K562 (cell line): ENCODE measurements around the gene AGPAT4. TPM values are rescaled to one million over a fixed set of nuclear protein-coding genes. Genes with fewer than 3 reads are reported as not detected.
A peak's percentile ranks its signal among the peaks of the same experiment; 100 is the strongest.

Experiments used
- ATAC-seq: fragments of 200-7000 bp; cut with Tn5 transposase; 3 replicates; pipeline ENCODE4 v1.9.1; 2020; ENCODE audit warnings: moderate library complexity
- BruUV-seq: library from RNA; stranded (reverse); fragments of 400-500 nt; replicated peaks from 2 replicates; lab custom pipeline; 2021; lab: Mats Ljungman, UMichigan
- CTCF ChIA-PET: fragments of 300-600 bp; formaldehyde crosslinking; extraction: SDS; loops from one replicate; lab custom pipeline; 2021; ENCODE audit warnings: low intra/inter-chr PET ratio; lab: Yijun Ruan, JAX
- POLR2A ChIA-PET: fragments of 300-600, 350-650 bp; sonication (Branson Sonifier 250); formaldehyde crosslinking; extraction: SDS; loops from one replicate; lab custom pipeline; 2021; ENCODE audit warnings: antibody characterized with exemption, inconsistent platforms; lab: Yijun Ruan, JAX
- DNase-seq, 4 experiments: peaks; one replicate each; pipeline versions ENCODE4 v3.0.0 to v3.0.0-alpha.2; 2011 to 2018; ENCODE audit warnings: low spot score in 3 of 4, mixed read lengths in 3 of 4; ENCODE audit errors: extremely low read depth in 1 of 4
- FAIRE-seq: peaks from 2 replicates; lab custom pipeline; 2011; peaks lifted over from hg19 to GRCh38; lab: Jason Lieb, UNC
- H2AFZ ChIP-seq: 2 replicates; pipeline ENCODE4 v1.6.0; 2011; ENCODE audit warnings: low read depth, low read length, control low read depth, inconsistent platforms
- H3K27ac ChIP-seq: fragments of 200-600 bp; 3 replicates; pipeline ENCODE4 v1.8.0; 2011; ENCODE audit warnings: low read depth, mild to moderate bottlenecking, control low read depth, inconsistent platforms, low read length, moderate library complexity, mixed read lengths; ENCODE audit errors: extremely low read depth
- H3K27me3 ChIP-seq, 2 experiments: fragments of 300-600 bp in 1 of 2; 2 replicates in 1 of 2; 3 replicates in 1 of 2; pipeline versions ENCODE4 v1.6.0 to v1.8.0; 2011; ENCODE audit warnings: inconsistent platforms in 2 of 2, low read length in 2 of 2, mild to moderate bottlenecking in 1 of 2, mixed read lengths in 1 of 2, moderate library complexity in 1 of 2; ENCODE audit not compliant: control insufficient read depth in 2 of 2, insufficient read depth in 2 of 2
- H3K36me3 ChIP-seq: fragments of 300-600 bp; 3 replicates; pipeline ENCODE4 v1.8.0; 2011; ENCODE audit warnings: mild to moderate bottlenecking, low read length, inconsistent platforms; ENCODE audit not compliant: control insufficient read depth, insufficient read depth
- H3K4me1 ChIP-seq, 2 experiments: fragments of 200-600 bp in 1 of 2; replicated peaks in 1 of 2; 2 replicates in 1 of 2; 3 replicates in 1 of 2; pipeline versions ENCODE4 v1.5.1 to v1.8.0; 2011; ENCODE audit warnings: inconsistent platforms in 2 of 2, low read length in 2 of 2, mild to moderate bottlenecking in 1 of 2, mixed read lengths in 1 of 2, moderate library complexity in 1 of 2; ENCODE audit not compliant: control insufficient read depth in 2 of 2, insufficient read depth in 2 of 2
- H3K4me2 ChIP-seq: 2 replicates; pipeline ENCODE4 v1.6.1; 2011; ENCODE audit warnings: low read length, control low read depth, inconsistent platforms, mixed read lengths; ENCODE audit not compliant: insufficient read depth
- H3K4me3 ChIP-seq: fragments of 200-600 bp; sonication (generic), shearing (Covaris generic); 2 replicates; pipeline ENCODE4 v1.5.1; 2016; ENCODE audit warnings: control low read depth, inconsistent platforms
- H3K79me2 ChIP-seq: fragments of 200-600 bp; 3 replicates; pipeline ENCODE4 v1.8.0; 2011; ENCODE audit warnings: low read length, inconsistent platforms; ENCODE audit not compliant: control insufficient read depth, insufficient read depth
- H3K9ac ChIP-seq, 2 experiments: 2 replicates each; pipeline versions ENCODE4 v1.6.0 to v1.6.1; 2011; ENCODE audit warnings: low read depth in 2 of 2, low read length in 2 of 2, control low read depth in 1 of 2, inconsistent platforms in 1 of 2, mild to moderate bottlenecking in 1 of 2, mixed read lengths in 1 of 2; ENCODE audit not compliant: insufficient read depth in 1 of 2
- H3K9me1 ChIP-seq: one replicate; pipeline ENCODE4 v1.6.0; 2011; ENCODE audit warnings: inconsistent platforms, mild to moderate bottlenecking, low read length, moderate library complexity; ENCODE audit not compliant: control insufficient read depth, insufficient read depth
- H3K9me3 ChIP-seq: replicated peaks from 2 replicates; pipeline ENCODE4 v1.5.1; 2011; ENCODE audit warnings: low read depth, low read length, inconsistent platforms; ENCODE audit not compliant: control insufficient read depth, insufficient read depth
- H4K20me1 ChIP-seq: replicated peaks from 2 replicates; pipeline ENCODE4 v1.6.1; 2011; ENCODE audit warnings: low read length, inconsistent platforms, mixed read lengths; ENCODE audit not compliant: control insufficient read depth, insufficient read depth
- CEBPG ChIP-seq, 3 experiments: fragments of 200-800 bp in 1 of 3; sonication (Bioruptor generic) in 1 of 3; sonication (generic) in 1 of 3; formaldehyde crosslinking in 1 of 3; IDR thresholded peaks in 2 of 3; conservative IDR thresholded peaks in 1 of 3; 2 replicates each; pipeline versions ENCODE4 v1.6.1 to v1.8.0; 2016 to 2022; ENCODE audit warnings: missing compliant biosample characterization in 2 of 3, missing genetic modification characterization in 2 of 3, mild to moderate bottlenecking in 1 of 3, missing genetic modification reagents in 1 of 3
- WGBS: fragments of 100-300 bp; shearing (Covaris generic); methylation state at CpG from one replicate; pipeline ENCODE4 v1.1.6; 2016; ENCODE audit warnings: low coverage, mixed read lengths; ENCODE audit not compliant: insufficient coverage; ENCODE audit errors: missing lambda C conversion rate; 5-methylcytosine and 5-hydroxymethylcytosine counted together
- in situ Hi-C: fragments of 300-500 bp; cut with MboI; formaldehyde crosslinking; loops from 4 replicates; pipeline ENCODE4 v1.15.0; 2018; ENCODE audit warnings: inconsistent platforms, mixed read lengths
- intact Hi-C: fragments of 100-400 bp; cut with micrococcal nuclease; formaldehyde crosslinking; loops from 2 replicates; pipeline ENCODE4 v1.14.2; 2022
- polyA plus RNA-seq, 8 experiments: library from polyadenylated mRNA; depleted of rRNA in 4 of 8; stranded (reverse) in 5 of 8; unstranded in 3 of 8; fragments of >200 nt; fragmentation: Nextera tagmentation in 2 of 8; fragmentation: Illumina TruSeq in 1 of 8; extraction: Ambion mirVana in 2 of 8; extraction: Trizol in 1 of 8; gene quantifications; 2 replicates each; pipeline versions ENCODE4 v1.2.1 to v1.2.3, GENCODE V29; 2011 to 2014; ENCODE audit warnings: inconsistent platforms in 1 of 8, missing spikeins in 1 of 8
- total RNA-seq, 7 experiments: library from RNA; depleted of rRNA in 6 of 7; stranded (reverse); fragments of >200 nt in 6 of 7; fragmentation: Illumina TruSeq in 2 of 7; extraction: Trizol in 2 of 7; gene quantifications; 2 replicates each; pipeline versions ENCODE4 v1.2.1 to v1.2.3, GENCODE V29; 2011 to 2021; ENCODE audit warnings: low replicate concordance in 1 of 7
- TF ChIP-seq, protein P1 (sequence below), 2 experiments: fragments of 450-650 bp in 1 of 2; sonication (generic) in 1 of 2; formaldehyde crosslinking in 1 of 2; IDR thresholded peaks in 1 of 2; conservative IDR thresholded peaks in 1 of 2; 2 replicates each; pipeline versions ENCODE4 v1.6.1 to v1.8.1; 2016 to 2023; ENCODE audit warnings: mild to moderate bottlenecking in 2 of 2, moderate library complexity in 2 of 2, inconsistent platforms in 1 of 2, missing genetic modification reagents in 1 of 2
- TF ChIP-seq, protein P2 (sequence below): sonication (generic); formaldehyde crosslinking; IDR thresholded peaks from 2 replicates; pipeline ENCODE4 v1.8.0; 2022; ENCODE audit warnings: mild to moderate bottlenecking, missing genetic modification reagents, borderline replicate concordance

Gene AGPAT4
- total and polyA plus RNA-seq, 9 of the 15 experiments (the other 6 are each of a cell fraction or from before 2014, with no cell fraction given) = 2.2 to 15.0 (median 5.7) TPM

DNA sequence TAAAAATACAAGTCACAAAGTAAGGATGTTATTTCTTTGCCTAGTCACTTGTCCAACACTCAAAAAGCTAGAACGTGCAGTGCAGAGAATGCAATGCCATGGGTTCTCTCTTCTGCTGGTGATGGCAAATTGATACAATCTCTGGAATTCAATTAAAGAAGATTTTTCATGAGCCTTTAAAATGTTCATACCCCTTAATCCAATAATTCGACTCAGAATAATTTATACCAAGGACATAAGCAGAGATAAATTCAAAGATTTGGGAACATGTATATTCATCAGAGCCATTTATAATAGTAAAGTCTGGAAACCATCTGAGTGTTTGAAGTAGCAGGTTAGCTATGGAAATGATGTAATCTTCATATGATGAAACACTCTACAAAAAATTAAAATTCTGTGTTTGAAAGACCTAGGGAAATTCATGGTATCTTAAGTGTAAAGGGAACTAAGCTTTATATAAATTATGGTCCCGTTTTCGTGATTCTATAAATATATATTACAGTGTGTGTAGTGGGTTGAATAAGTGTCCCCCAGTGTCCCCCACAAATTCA lies 2.8 kb upstream of the AGPAT4 start:
- H3K4me1 ChIP-seq = peaks cover 0 to 21% of the 10 kb centered on the region in 2 experiments; a peak in 3 of 5 replicates
- TF ChIP-seq CEBPG (CRISPR knock-in tag; IDR thresholded peaks at IDR 0.05) = no peak
- peak in 1 of 2 experiments; percentile 68; a peak in 2 of 4 replicates for TF ChIP-seq CEBPG (tag; conservative IDR thresholded peaks at IDR 0.05 in 1 of 2, IDR thresholded peaks at IDR 0.05 in 1 of 2)
- TF ChIP-seq, protein P1, sequence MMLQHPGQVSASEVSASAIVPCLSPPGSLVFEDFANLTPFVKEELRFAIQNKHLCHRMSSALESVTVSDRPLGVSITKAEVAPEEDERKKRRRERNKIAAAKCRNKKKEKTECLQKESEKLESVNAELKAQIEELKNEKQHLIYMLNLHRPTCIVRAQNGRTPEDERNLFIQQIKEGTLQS (IDR thresholded peaks at IDR 0.05) = peak; percentile 54
- TF ChIP-seq, protein P1 (CRISPR knock-in tag; conservative IDR thresholded peaks at IDR 0.05) = no peak
- TF ChIP-seq, protein P2, sequence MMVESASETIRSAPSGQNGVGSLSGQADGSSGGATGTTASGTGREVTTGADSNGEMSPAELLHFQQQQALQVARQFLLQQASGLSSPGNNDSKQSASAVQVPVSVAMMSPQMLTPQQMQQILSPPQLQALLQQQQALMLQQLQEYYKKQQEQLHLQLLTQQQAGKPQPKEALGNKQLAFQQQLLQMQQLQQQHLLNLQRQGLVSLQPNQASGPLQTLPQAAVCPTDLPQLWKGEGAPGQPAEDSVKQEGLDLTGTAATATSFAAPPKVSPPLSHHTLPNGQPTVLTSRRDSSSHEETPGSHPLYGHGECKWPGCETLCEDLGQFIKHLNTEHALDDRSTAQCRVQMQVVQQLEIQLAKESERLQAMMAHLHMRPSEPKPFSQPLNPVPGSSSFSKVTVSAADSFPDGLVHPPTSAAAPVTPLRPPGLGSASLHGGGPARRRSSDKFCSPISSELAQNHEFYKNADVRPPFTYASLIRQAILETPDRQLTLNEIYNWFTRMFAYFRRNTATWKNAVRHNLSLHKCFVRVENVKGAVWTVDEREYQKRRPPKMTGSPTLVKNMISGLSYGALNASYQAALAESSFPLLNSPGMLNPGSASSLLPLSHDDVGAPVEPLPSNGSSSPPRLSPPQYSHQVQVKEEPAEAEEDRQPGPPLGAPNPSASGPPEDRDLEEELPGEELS (CRISPR knock-in tag) = no peak
- TF ChIP-seq, all 486 proteins: peak for 2
- peaks cover 16% of the 10 kb centered on the region for H3K79me2 ChIP-seq
- WGBS = 41% methylated on average over 4 of the region's 4 CpGs
- no peak overlapping the region for H3K4me3 ChIP-seq
- no peaks in the 10 kb centered on the region for H3K36me3 ChIP-seq
- no peak overlapping the region for H3K4me2 ChIP-seq
- no peak overlapping the region for H2AFZ ChIP-seq
- FAIRE-seq = no peak
- no peak overlapping the region for H3K9ac ChIP-seq
- H3K27me3 ChIP-seq = no peaks in the 10 kb centered on the region
- H3K9me1 ChIP-seq = no peaks in the 10 kb centered on the region
- ChIA-PET CTCF (no interaction called here), POLR2A (interaction anchor here (0.7 to 1.2 kb wide), 3 partner anchors 15 to 108 kb away, joined by 3 to 4 read pairs (median 3); no protein-coding TSS in a partner anchor)
- BruUV-seq = no TSS peak
- H4K20me1 ChIP-seq = no peaks in the 10 kb centered on the region
- no peak for ATAC-seq
- no peak overlapping the region for H3K27ac ChIP-seq
- H3K9me3 ChIP-seq = 0 out of 2 replicates have a peak, but pooled peaks cover 4% of the 10 kb centered on the region
- in situ Hi-C loops = no loop called here
- intact Hi-C loops = loop anchor here (10.0 kb wide), 1 partner anchor 482 kb away; no protein-coding TSS in a partner anchor
- no peak for DNase-seq
